HG02678 (cell line): ENCODE measurements around the gene SEC61G.
A peak's percentile ranks its signal among the peaks of the same experiment; 100 is the strongest.

Experiments
- ATAC-seq: cut with Tn5 transposase; IDR thresholded peaks from one replicate; pipeline ENCODE4 v1.9.1; 2021; ENCODE audit warnings: mild to moderate bottlenecking, moderate library complexity; ENCODE audit not compliant: unreplicated experiment

Gene SEC61G

DNA sequence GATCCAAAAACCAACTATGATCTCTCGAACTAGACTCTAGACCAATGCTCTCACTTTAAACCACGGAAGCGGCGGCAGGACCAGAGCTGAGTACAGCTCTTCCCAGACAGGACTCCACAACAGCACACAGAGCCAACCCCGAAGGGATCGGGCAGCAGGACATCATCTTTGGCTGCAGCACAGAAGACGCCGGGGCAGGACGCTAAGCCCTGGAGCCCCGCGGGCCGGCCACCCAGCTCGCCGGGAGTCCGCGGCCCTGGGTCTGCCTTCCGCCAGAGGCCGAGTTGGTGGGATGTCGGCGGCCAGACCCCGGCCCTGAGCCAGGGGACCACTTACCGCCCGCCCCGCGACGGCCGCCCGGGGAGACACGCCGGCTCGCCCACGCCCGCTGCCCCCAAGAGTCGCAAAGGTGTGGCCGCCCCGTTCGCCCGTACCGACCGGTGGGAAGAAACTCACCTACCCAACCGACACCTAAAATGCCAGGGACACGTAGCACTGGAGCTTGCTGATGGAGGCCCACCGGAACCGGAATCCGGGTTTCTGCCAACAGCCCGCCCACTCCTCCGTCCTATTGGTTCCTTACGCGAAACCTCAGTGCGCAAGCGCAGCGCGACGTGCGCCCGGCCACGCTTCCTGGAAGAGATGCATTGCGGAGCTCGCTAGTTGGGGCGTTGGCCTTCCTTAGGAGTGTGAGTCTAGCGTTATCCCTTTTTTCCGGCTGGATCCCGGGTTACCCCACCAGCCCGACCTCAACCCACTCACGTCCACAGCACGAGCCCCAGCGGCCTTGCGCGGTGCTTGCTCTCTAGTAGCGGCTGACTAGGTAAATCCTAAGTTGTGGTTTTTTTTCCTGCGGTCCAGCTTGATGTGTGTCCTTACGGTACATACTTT, at the start of gene SEC61G:
SEC61G (minus strand) TSS at position 510 of the 891 bp plus-strand sequence. CDS start 1,623 bp downstream, outside the sequence.
- peak; percentile 96 for ATAC-seq

DNA sequence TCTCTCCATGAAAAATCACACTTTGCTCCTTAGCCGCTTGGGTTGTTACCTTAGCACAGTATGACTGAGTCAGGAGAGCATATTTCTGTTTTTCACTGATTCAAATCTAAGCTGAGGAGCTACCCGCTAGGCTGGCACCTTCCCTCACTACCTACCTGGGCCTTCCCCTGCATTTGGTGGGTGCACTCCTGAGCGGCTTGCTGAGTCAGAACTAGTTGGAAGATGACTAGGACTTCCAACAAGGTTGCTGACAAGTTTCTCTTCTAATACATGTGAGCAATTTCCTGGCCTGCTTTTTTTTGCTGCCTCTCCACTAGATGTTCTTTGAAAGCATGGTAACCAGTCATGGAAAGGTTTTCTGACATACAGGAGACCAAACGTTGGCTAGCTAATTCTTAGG, 43.8 kb upstream of the SEC61G start:
- no peak for ATAC-seq

DNA sequence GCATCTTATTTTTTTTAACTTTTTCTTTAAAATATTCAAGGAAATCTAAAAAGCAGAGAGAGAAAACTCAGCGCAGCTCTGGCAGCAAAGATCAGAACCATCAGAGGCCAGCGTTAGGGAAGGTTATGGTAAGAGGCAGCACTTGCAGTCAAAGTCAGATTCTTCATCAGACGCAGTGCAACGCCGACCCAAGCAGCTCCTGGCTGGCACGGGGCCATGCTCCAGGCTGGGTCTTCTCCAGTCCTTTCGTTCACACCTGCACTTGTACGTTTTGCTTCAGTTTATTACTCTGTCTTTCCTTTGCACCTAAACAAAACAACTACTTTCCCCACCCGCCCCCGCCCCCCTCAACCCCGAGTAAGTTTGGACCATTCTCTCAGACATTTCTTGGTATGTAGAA, 43.1 kb upstream of the SEC61G start:
- no peak for ATAC-seq

DNA sequence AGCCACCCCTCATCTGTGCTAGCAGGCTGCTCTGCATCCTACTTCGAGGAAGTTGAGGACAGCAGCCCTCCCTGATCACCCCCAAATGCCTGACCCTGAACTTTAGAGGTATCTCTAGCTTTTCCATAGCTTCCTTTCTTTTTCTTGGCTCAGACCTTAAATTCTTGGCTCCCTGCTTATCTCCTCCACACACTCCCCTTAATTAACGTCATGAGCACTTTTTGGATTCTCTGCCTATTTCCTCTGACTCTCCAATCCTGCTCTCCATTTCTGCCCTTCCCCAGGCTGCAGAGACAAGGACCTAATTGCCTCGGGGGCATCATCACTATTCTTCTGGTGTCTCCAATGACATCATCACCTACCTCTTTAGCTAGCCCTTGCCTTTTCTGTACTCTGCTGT, 40.8 kb upstream of the SEC61G start:
- ATAC-seq, result no peak

DNA sequence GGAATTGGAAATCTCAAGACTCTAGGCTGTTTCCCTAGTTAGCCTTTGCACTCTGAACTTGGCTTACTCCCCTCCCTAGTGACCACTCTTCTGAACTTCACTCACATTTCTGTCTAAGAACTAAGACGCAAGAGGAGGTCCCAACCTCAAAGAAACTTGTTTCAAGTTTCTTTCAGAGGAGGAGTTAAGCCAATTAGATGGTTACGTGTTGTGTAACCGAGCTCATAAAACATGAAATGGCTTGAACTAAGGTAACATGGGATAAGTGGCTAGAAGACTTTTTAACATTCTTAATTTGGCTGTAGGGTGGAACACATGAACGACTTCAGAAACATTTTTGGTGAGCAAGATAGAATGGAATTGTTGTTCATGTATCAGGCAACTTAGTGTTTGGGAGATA, 39.5 kb upstream of the SEC61G start:
- ATAC-seq, result no peak

DNA sequence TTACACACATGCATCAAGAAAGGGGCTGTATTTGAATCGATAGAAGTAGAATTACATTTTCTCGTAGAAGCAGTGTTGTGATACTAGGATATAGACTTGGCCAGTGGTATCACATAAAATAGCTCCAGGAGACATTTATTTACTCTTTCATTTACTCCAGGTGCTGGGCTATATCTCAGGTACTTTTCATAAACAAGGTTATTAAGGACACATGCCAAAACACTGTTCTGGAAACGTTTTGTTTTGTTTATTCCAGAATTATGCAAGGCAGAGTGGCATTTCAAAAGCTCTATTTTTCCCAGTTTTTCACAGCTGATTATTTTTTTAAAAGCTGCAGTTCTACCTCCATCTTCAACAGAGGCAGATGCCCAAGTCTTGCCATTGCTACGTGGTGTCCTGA, 37.8 kb upstream of the SEC61G start:
- no peak for ATAC-seq

DNA sequence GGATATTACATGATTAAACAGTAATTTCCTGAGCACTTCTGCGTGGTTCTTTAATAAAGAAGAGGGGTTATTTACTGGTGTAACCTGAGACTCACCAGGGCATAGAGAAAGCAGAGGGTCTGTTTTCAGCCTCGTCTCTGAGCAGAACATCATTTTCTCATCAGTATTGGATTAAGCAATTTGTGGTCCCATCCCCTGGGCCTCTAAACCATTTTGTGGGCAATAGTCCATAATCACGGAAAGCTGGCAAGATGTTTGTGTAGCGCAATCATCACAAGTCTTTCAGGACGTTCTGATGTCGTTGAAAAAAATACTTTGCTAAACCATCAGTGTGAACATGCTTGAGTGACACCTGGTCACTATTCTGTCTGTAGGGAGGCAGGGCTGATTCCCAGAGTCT, 37.1 kb upstream of the SEC61G start:
- no peak for ATAC-seq

DNA sequence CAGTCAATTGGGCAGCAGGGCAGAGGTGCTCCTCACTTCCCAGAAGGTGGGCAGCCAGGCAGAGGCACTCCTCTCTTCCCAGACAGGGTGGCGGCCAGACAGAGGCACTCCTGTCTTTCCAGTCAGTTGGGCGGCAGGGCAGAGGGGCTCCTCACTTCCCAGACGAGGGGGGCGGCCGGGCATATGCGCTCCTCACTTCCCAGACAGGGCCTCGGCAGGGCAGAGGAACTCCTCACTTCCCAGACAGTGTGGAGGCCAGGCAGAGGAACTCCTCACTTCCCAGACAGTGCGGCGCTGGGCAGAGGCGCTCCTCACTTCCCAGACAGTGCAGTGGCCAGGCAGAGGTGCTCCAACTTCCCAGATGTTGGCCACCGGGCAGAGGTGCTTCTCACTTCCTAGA, 33.4 kb upstream of the SEC61G start:
- no peak for ATAC-seq

DNA sequence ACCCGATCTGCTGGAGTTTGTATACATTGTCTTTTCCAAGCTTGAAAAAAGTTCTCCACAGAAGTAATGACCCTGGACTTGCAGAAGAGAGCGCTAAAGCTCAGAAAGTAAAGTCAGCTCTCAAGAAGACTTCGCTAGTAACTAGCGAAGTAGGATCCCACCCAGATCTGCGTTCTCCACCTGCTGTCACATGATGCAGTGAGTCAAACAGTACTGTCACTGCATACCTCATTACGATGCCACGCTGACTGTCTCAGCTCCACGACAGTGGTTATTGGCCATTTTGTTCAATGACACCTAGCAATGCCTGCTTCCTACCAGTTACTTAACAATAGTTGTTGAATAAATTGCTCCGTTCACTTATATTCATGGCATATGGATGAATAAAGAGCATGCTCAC, 29.7 kb upstream of the SEC61G start:
- no peak for ATAC-seq

DNA sequence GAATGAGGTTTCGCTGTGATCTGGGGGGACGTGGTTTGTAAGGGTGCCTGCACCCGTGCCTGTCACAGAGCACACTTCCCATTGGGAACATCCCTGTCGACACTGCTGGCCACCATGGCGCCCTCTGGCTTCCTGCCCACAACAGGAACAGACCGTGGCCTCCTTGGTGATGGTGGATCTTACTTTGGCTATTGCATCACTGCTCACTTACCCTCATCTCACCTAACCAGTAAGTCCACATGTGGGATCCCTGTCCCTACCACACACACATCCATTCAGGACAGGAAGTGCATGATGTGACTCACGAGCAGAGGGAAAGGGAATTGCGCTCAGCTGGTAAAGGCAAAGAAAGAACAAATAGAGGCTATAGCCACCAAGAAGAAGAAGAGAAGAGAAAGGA, 26.2 kb upstream of the SEC61G start:
- no peak for ATAC-seq

DNA sequence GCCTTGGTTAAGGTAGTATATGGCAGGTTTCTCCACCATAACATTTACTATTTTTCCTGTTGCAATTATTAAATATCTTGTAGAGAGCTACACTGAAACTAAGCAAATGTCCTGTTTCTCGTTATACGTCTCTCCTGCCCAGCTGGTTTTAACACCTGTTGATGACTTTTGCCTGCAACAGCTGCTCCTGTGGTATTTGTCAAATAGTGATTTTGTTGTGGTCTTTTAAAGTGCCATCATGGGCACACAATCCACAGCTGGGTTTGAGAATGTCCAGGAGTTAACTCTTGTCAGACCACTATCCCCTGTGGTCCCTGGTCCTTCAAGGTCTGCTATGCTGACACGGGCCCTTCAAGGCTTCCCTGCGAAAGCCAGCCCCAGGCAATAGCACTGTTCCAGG, 24.9 kb upstream of the SEC61G start:
- no peak for ATAC-seq

DNA sequence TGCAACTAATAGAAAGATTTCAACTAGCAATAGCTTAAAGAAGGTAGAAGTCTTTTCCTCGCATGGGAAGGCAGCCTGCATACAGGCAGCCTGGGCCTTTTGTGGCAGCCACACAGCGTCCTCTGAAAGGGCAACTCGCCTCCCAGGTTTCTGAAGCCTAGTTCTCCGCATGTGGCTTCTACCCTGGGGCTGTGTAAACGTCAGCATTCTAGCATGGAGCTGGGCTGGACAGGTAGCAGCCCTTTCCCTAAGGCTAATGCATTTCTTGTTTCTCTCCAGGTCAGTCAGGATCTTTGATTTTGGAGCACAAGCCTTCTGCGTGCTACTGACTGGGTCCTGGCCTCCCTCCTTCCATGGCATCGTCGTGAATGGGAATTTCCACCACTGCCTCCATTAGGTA, 23.8 kb upstream of the SEC61G start:
- no peak for ATAC-seq

DNA sequence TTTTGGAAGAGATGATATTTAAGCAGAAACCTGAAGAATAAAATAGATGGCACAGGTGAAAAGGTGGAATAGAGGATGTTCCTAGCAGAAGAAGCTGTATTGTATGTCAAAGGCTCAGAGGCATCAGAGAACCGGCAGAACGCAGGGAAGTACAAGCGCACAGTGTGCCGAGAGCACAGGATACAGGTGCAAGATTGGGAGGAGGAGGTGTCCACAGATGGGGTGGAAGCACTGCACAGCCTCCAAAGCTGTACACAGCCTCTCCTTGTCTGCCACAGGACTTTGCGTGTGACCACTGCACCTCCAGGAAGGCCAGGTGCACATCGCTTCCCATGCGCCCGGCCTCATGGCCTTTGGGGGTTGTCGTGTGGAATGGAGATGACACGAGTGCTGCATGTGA, 23.3 kb upstream of the SEC61G start:
- no peak for ATAC-seq

DNA sequence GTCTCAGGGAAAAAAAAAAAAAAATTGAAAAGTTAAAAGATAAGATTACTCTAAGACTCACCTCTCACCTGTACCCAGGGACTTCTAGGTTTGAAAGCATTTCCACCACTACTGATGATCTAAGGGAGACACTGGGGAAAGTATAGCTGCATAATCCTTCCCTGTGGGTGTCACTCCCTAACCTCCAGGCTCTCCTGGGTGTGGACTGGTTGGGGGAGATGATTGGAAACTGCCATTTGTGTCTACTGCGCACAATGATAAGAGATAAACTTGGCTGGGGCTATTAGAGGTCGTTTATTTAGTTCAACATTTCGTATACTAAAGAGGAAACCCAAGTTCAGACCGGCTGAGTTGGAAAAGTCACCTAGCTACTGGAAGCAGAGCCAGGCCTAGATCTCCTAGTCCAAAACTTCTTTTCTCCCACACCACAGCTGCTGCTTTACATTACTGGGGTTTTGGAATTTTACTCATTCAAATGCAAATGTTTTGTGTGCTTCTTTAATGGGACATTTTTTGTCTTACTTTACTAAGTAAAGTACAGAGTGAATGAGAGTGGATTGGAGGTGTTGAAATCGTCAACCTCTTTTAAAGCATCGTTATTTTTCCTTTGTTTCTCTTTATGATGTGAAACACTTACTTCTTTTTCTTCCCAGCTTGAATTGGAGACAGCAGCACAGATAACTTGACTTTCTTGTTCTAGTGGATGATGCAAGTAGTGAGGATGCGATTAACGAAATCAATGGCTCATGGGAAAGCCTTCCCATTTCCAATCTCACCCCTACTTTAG, 22.3 kb upstream of the SEC61G start:
- ATAC-seq, result no peak

DNA sequence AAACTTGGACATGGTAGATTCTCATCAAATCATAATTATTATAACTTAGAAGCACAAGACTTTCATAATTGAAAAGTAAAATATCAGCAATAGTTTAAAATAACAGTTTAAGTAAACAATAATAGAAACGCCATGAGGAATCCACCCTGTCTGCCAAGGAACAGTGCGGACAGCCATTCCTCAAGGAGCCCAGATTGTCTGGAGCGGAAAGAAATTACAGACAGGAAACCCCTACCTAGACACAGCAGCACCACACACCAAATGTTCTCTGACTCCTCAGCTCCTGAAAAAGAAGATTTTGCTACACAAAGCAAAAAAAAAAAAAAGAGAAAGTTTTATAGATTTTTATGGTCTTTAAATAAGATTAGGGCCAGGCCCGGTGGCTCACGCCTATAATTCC, 21.5 kb upstream of the SEC61G start:
- ATAC-seq, result no peak

DNA sequence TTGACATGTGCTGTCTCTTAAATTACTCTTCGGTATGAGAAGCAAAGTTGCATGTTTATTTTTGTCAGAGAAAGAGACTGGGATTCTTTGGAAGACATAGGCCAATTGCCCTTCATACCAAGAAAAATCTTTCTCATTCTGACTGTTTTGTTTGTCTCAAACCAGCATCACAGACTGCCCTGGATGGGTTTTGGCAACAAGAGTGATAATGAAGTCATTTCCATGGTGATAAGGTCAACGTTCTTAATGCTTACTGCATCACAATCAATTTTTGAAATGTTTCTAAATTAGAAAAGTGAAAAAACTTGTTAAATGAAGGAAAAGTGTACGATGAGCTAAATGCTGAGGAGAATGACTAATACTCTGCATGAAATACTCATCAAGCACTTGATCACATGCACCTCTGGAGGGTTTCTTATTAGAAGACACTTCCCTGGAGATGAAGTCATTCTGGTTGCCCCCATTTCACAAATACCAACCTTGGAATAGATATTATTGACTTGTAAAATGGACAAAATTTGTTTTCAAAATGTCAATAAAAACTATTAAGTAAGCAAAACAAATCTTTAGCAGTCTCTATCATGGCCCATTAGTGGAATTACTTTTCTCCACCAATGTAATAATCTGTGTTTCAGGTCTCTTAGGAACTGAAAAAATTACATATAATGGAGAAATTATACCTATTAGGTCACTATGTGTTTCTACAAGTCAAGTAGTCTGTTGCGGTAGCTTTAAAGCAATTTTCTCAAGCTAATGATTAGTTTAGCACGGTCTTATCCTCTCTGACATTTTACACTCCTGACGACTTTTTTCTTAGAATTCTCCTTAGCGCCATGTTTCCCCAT, 19.9 kb upstream of the SEC61G start:
- ATAC-seq, result no peak

DNA sequence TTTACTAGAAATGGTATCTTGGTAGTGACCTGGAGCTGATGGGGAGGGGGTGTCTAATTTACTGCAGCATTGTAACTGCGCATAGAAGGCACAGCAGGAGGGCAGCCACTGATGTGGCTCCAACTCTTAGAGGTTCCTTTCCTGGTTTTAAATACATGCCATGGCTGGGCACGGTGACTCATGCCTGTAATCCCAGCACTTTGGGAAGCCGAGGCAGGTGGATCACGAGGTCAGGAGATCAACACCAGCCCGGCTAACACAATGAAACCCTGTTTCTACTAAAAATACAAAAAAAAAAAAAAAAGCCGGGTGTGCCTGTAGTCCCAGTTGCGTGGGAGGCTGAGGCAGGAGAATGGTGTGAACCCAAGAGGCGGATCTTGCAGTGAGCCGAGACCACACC, 19.2 kb upstream of the SEC61G start:
- ATAC-seq, result no peak

DNA sequence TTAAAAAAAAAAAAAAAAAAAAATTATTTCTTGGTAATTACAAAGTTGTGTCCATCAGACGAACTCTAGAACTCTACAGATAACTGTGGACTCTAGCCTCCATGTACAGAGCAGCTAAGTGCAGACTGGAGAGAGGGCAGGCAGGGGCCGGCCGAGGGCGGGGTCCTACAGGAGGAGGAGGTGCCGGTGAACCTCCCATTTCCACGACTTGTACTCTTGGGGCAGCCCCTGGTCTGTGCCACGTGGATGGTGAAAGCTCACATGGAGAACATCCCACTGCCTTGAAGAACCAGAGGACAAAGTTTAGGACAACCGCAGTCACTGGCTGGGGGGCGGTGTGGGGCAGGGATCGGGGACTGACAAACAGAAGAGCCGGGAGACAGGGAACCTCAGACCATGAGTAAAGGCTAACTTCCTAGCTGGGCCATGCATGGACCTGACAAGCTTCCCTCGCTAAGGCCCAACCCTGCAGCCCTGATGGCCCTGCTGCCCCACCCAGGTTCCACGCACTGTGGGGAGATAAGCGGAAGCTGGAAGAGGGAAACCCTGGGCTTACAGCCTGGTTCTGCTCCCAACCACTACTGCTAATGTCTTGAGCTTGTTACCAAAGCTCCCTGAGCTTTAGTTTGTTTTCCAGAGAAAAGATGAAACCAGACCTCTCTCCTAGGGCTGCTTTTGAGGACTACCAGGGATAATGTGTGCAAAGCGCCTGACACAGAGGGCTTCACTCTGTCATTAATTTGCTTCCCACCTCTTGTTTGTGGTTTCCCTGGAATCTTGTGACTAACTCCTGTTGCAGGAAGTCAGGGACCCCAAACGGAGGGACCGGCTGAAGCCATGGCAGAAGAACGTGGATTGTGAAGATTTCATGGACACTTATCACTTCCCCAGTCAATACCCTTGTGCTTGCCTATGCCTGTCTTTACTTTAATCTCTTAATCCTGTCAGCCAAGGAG, 16.1 kb upstream of the SEC61G start:
- ATAC-seq, result no peak

DNA sequence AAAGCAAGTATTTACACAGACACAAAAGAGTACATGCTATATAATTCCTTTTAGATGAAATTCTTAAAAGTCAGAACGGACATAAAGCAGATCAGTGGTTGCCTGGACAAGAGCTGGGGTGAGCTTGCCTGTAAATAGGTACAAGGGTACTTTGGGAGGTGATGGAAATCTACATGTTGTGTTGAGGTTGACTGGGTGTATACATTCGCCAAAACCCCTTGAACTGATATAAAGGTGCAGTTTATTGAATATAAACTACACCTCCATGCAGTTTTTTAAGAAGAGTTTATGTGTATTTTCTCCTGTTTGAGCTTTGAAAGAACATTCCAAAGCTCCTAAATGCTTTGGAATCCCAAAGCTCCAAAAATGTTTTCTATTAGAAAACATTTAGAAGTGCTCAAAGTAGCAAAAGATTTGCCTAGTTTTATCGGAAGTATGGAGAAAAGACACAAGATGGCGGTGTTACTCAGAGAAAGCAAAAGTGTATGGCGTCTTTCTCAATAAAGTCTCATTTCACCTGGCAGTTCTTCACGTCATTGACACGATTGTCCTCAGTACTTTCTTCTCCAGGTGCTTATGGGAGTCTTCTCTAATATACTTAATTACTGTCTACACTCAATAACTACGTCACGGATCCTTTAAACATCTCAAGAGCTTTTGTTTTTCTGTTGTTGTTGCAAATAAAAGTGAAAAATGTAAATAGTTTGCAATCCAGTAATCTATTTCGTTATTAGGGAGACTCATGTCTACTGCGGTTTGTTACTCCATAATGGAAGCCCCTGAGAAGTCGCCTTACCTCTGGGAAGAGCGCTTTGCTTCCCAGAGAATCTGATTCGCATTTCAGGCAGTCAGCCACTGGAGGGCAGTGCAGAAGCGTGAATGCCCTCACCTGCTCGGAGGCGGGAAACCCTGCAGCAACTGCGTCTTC, 14.7 kb upstream of the SEC61G start:
- peak; percentile 89 for ATAC-seq
